IMR-90 (cell line): ENCODE measurements around the gene C6orf52. TPM values are rescaled to one million over a fixed set of nuclear protein-coding genes. Genes with fewer than 3 reads are reported as not detected.

ENCODE experiments used
- ATAC-seq: fragments of 200-7000 bp; cut with Tn5 transposase; 2 replicates; pipeline ENCODE4 v1.9.1; 2020; ENCODE audit warnings: low read depth, mild to moderate bottlenecking, moderate library complexity
- BruUV-seq: library from RNA; stranded (reverse); fragments of 400-500 nt; replicated peaks from 2 replicates; lab custom pipeline; 2021; lab: Mats Ljungman, UMichigan
- CTCF ChIA-PET: fragments of 300-600 bp; formaldehyde crosslinking; extraction: SDS; loops from one replicate; lab custom pipeline; 2021; ENCODE audit warnings: antibody characterized with exemption; lab: Yijun Ruan, JAX
- POLR2A ChIA-PET: fragments of 300-600 bp; sonication (Branson Sonifier 250); formaldehyde crosslinking; loops from one replicate; lab custom pipeline; 2022; ENCODE audit warnings: antibody characterized with exemption; ENCODE audit not compliant: unreplicated experiment; lab: Charles Lee
- DNase-seq: peaks from one replicate; pipeline ENCODE4 v3.0.0; 2013
- H2AFZ ChIP-seq: replicated peaks from 2 replicates; pipeline ENCODE3; 2013; ENCODE audit warnings: low read length, mild to moderate bottlenecking; ENCODE audit not compliant: poor library complexity
- H2AK5ac ChIP-seq: 2 replicates; pipeline ENCODE4 v1.6.1; 2013; ENCODE audit warnings: low read depth, low read length, inconsistent platforms
- H2AK9ac ChIP-seq: replicated peaks from 2 replicates; pipeline ENCODE3; 2013; ENCODE audit warnings: mild to moderate bottlenecking, low read depth, low read length, moderate library complexity; ENCODE audit not compliant: poor library complexity
- H2BK120ac ChIP-seq: 2 replicates; pipeline ENCODE4 v1.6.1; 2013; ENCODE audit warnings: low read depth, low read length, inconsistent platforms
- H2BK15ac ChIP-seq: 3 replicates; pipeline ENCODE4 v1.6.1; 2013; ENCODE audit warnings: low read depth, low read length, inconsistent platforms
- H2BK20ac ChIP-seq: 2 replicates; pipeline ENCODE4 v1.6.1; 2013; ENCODE audit warnings: low read depth, mild to moderate bottlenecking, inconsistent platforms, low read length, moderate library complexity
- H2BK5ac ChIP-seq: 2 replicates; pipeline ENCODE4 v1.6.1; 2013; ENCODE audit warnings: mild to moderate bottlenecking, low read depth, low read length, inconsistent platforms; ENCODE audit not compliant: poor library complexity, severe bottlenecking
- H3K14ac ChIP-seq: replicated peaks from 2 replicates; pipeline ENCODE4 v1.6.1; 2013; ENCODE audit warnings: low read depth, low read length, inconsistent platforms
- H3K18ac ChIP-seq: 2 replicates; pipeline ENCODE4 v1.6.1; 2013; ENCODE audit warnings: low read depth, low read length, control low read depth
- H3K23ac ChIP-seq: 2 replicates; pipeline ENCODE4 v1.6.1; 2013; ENCODE audit warnings: low read depth, low read length, inconsistent platforms
- H3K27ac ChIP-seq: 2 replicates; pipeline ENCODE4 v1.5.1; 2013; ENCODE audit warnings: mild to moderate bottlenecking, control low read depth, low read length; ENCODE audit not compliant: insufficient read depth
- H3K27me3 ChIP-seq: 2 replicates; pipeline ENCODE4 v1.6.1; 2013; ENCODE audit warnings: low read length; ENCODE audit not compliant: control insufficient read depth, insufficient read depth
- H3K36me3 ChIP-seq: 2 replicates; pipeline ENCODE4 v1.6.1; 2013; ENCODE audit warnings: low read length, mixed read lengths; ENCODE audit not compliant: control insufficient read depth, insufficient read depth
- H3K4ac ChIP-seq: 2 replicates; pipeline ENCODE4 v1.6.1; 2013; ENCODE audit warnings: low read depth, low read length, inconsistent platforms
- H3K4me1 ChIP-seq: 2 replicates; pipeline ENCODE4 v1.6.1; 2013; ENCODE audit warnings: low read length, mixed read lengths; ENCODE audit not compliant: control insufficient read depth, insufficient read depth
- H3K4me2 ChIP-seq: 2 replicates; pipeline ENCODE4 v1.6.1; 2013; ENCODE audit warnings: low read depth, mild to moderate bottlenecking, control low read depth, low read length, moderate library complexity
- H3K4me3 ChIP-seq: 2 replicates; pipeline ENCODE4 v1.5.1; 2013; ENCODE audit warnings: low read depth, mild to moderate bottlenecking, control low read depth, low read length, moderate library complexity; ENCODE audit not compliant: insufficient read depth
- H3K56ac ChIP-seq: 2 replicates; pipeline ENCODE4 v1.6.1; 2013; ENCODE audit warnings: low read length, inconsistent platforms; ENCODE audit not compliant: insufficient read depth; ENCODE audit errors: extremely low read depth
- H3K79me1 ChIP-seq, 2 experiments: 2 replicates each; pipeline ENCODE4 v1.6.1; 2013; ENCODE audit warnings: low read length in 2 of 2, inconsistent platforms in 1 of 2, low read depth in 1 of 2
- H3K9ac ChIP-seq: 2 replicates; pipeline ENCODE4 v1.6.1; 2013; ENCODE audit warnings: low read depth, low read length, control low read depth
- H3K9me1 ChIP-seq: 2 replicates; pipeline ENCODE4 v1.6.1; 2013; ENCODE audit warnings: low read length, inconsistent platforms; ENCODE audit not compliant: insufficient read depth
- H3K9me3 ChIP-seq: 2 replicates; pipeline ENCODE4 v1.6.1; 2013; ENCODE audit warnings: low read length; ENCODE audit not compliant: control insufficient read depth, insufficient read depth
- H4K20me1 ChIP-seq: 2 replicates; pipeline ENCODE4 v1.6.1; 2013; ENCODE audit warnings: low read length, inconsistent platforms; ENCODE audit not compliant: insufficient read depth
- H4K5ac ChIP-seq: 2 replicates; pipeline ENCODE4 v1.6.1; 2013; ENCODE audit warnings: mild to moderate bottlenecking, low read depth, low read length, control low read depth
- H4K8ac ChIP-seq, 2 experiments: 2 replicates each; pipeline ENCODE4 v1.6.1; 2013; ENCODE audit warnings: low read depth in 2 of 2, low read length in 2 of 2, control low read depth in 1 of 2, inconsistent platforms in 1 of 2
- H4K91ac ChIP-seq: 2 replicates; pipeline ENCODE4 v1.6.1; 2013; ENCODE audit warnings: low read depth, low read length, inconsistent platforms; ENCODE audit not compliant: insufficient read depth
- BHLHE40 ChIP-seq: fragments of 150-350 bp; IDR thresholded peaks from 2 replicates; pipeline ENCODE4 v1.6.1; 2016; ENCODE audit warnings: mild to moderate bottlenecking, low read depth, low read length
- CHD1 ChIP-seq: IDR thresholded peaks from 2 replicates; pipeline ENCODE4 v1.6.1; 2012; ENCODE audit warnings: low read depth, low read length, improper control_type of control experiment
- FOS ChIP-seq: fragments of 150-350 bp; IDR thresholded peaks from 2 replicates; pipeline ENCODE4 v1.6.1; 2016; ENCODE audit warnings: low read depth, low read length
- MAFK ChIP-seq: IDR thresholded peaks from 2 replicates; pipeline ENCODE4 v1.6.1; 2012; ENCODE audit warnings: low read depth, low read length, improper control_type of control experiment
- MAZ ChIP-seq: IDR thresholded peaks from 2 replicates; pipeline ENCODE4 v1.6.1; 2012; ENCODE audit warnings: low read depth, mild to moderate bottlenecking, low read length, improper control_type of control experiment, moderate library complexity, borderline replicate concordance
- NFE2L2 ChIP-seq: fragments of 150-350 bp; IDR thresholded peaks from 2 replicates; pipeline ENCODE4 v1.6.1; 2016; ENCODE audit warnings: low read depth, mild to moderate bottlenecking, low read length
- POLR2A ChIP-seq: IDR thresholded peaks from 2 replicates; pipeline ENCODE4 v1.6.1; 2012; ENCODE audit warnings: mild to moderate bottlenecking, low read depth, low read length
- RAD21 ChIP-seq: IDR thresholded peaks from 2 replicates; pipeline ENCODE4 v1.6.1; 2012; ENCODE audit warnings: low read length, improper control_type of control experiment
- RFX5 ChIP-seq: IDR thresholded peaks from 2 replicates; pipeline ENCODE4 v1.8.0; 2012; ENCODE audit warnings: low read depth, mild to moderate bottlenecking, low read length, moderate library complexity
- WGBS, 2 experiments: methylation state at CpG; one replicate each; pipeline versions ENCODE4 v1.1.5 to v1.1.7; 2013; ENCODE audit warnings: missing lambda C conversion rate in 2 of 2; ENCODE audit not compliant: insufficient read length in 1 of 2; ENCODE audit errors: extremely low coverage in 2 of 2; 5-methylcytosine and 5-hydroxymethylcytosine counted together
- dilution Hi-C: fragments of 300-500 bp; cut with HindIII; formaldehyde crosslinking; loops from one replicate; pipeline ENCODE4 v1.14.3; 2018; ENCODE audit warnings: low sequenced_read_pairs; ENCODE audit not compliant: unreplicated experiment
- in situ Hi-C: fragments of 300-500 bp; cut with MboI; formaldehyde crosslinking; loops from 3 replicates; pipeline ENCODE4 v1.14.3; 2019; ENCODE audit warnings: low sequenced_read_pairs, inconsistent platforms, mixed read lengths
- intact Hi-C: fragments of 100-400 bp; cut with micrococcal nuclease; formaldehyde crosslinking; loops from 2 replicates; pipeline ENCODE4 v1.10.0; 2022
- polyA plus RNA-seq, 3 experiments: library from polyadenylated mRNA; depleted of rRNA; stranded (reverse); fragments of >200 nt; gene quantifications; 2 replicates each; pipeline ENCODE4 v1.2.3, GENCODE V29; 2012; ENCODE audit warnings: low replicate concordance in 1 of 3
- total RNA-seq: library from RNA; depleted of rRNA; stranded (reverse); fragments of >200 nt; gene quantifications from 2 replicates; pipeline ENCODE4 v1.2.3, GENCODE V29; 2012
- TF ChIP-seq, protein P1 (sequence below): fragments of 150-350 bp; IDR thresholded peaks from 2 replicates; pipeline ENCODE4 v1.6.1; 2017; ENCODE audit warnings: mild to moderate bottlenecking, antibody characterized with exemption, low read length, low read depth

The C6orf52 gene
- total and polyA plus RNA-seq, 2 of the 4 experiments (the other 2 are of a cell fraction) = 0.31 TPM; not detected in 1

DNA sequence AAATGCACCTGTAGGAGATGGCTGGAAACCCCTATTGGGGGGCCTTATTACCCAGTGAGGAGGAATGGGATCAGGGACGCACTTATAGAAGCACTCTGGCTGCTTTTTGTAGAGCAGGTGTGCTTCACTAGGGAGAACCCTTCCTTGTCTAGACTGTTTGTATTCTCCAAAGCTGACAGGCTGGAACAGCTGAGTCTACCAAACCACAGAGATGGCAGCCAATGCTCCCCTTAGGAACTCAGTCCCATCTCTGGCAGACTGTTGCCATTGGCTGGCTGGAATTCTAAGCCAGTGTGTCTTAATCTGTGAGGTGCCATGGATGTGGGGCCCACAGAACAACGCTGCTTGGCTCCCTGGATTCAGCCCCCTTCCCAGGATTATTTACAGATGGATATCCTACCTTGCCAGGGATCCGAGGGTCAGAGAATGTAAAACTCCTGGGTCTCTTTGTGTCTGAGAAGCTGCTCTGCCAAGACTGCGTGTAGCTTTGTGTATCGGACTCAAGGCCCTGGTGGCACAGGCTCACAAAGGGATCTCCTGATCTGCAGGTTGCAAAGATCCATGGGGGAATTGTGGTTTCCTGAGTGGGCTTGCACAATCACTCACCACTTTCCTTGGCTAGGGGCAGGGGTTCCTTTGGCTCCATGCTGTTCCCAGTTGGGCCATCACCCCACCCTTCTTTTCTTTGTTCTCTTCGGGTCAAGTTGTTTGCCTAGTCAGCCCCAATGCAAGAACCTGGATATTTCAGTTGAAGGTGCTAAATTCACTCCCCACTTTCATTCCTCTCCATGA lies 26.1 kb downstream of the C6orf52 start:
- Histone ChIP-seq H2AFZ (no peak overlapping the region), H3K14ac (no peak overlapping the region), H3K4me1 (no peaks in the 10 kb centered on the region), H3K4me3 (no peak overlapping the region), H4K5ac (no peak overlapping the region), H2BK5ac (no peak overlapping the region), H2BK15ac (no peak overlapping the region), H3K9ac (no peak overlapping the region), H4K91ac (no peak overlapping the region), H2AK5ac (no peak overlapping the region), H3K36me3 (no peaks in the 10 kb centered on the region), H4K20me1 (no peaks in the 10 kb centered on the region), H3K4me2 (no peak overlapping the region), H3K23ac (no peak overlapping the region), H3K9me1 (no peaks in the 10 kb centered on the region), H3K27ac (no peak overlapping the region), H3K27me3 (no peaks in the 10 kb centered on the region; the same call in 1 of the 2 replicates), H2BK20ac (no peak overlapping the region), H2BK120ac (no peak overlapping the region), H3K79me1 (no peaks in the 10 kb centered on the region), H4K8ac (no peak overlapping the region), H2AK9ac (no peak overlapping the region), H3K18ac (no peak overlapping the region), H3K9me3 (no peaks in the 10 kb centered on the region), H3K56ac (no peak overlapping the region), H3K4ac (no peak overlapping the region)
- no peak for ATAC-seq
- dilution Hi-C loops (no loop called here), in situ Hi-C loops (no loop called here), intact Hi-C loops (no loop called here)
- no peak for DNase-seq
- 33% methylated on average over 1 of the region's 6 CpGs; no CpG with 5 or more reads in 1 of the 2 experiments for WGBS, 2 experiments
- POLR2A ChIA-PET = no interaction called here
- TF ChIP-seq CHD1 = no peak
- TF ChIP-seq, protein P1, sequence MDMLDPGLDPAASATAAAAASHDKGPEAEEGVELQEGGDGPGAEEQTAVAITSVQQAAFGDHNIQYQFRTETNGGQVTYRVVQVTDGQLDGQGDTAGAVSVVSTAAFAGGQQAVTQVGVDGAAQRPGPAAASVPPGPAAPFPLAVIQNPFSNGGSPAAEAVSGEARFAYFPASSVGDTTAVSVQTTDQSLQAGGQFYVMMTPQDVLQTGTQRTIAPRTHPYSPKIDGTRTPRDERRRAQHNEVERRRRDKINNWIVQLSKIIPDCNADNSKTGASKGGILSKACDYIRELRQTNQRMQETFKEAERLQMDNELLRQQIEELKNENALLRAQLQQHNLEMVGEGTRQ = no peak
- TF ChIP-seq BHLHE40 = no peak
- TF ChIP-seq RFX5 = no peak
- TF ChIP-seq POLR2A = no peak
- no peak for TF ChIP-seq MAFK
- no peak for TF ChIP-seq NFE2L2
- TF ChIP-seq FOS = no peak
- TF ChIP-seq MAZ = no peak
- TF ChIP-seq RAD21 = no peak
- BruUV-seq = no TSS peak
- CTCF ChIA-PET = interaction anchor here (0.6 kb wide), 1 partner anchor 189 kb away, joined by 3 read pairs; no protein-coding TSS in a partner anchor
